ENCODE results near the gene EPN3. TPM values are rescaled to one million over a fixed set of nuclear protein-coding genes. Genes with fewer than 3 reads are reported as not detected.

EPN3 gene
- total RNA-seq, 4 donors from 2014 or later = 99.2 to 174 (median 115) TPM

GRCh38 chr17:50549256-50549941 is 16.9 kb downstream of the EPN3 start:
- no peak for DNase-seq (ENCODE audit: low spot score in 2 of 2)
- WGBS, 2 donors = 87 to 91% methylated on average over 17 to 19 of the region's 19 CpGs
- TF ChIP-seq POLR2A (IDR thresholded peaks at IDR 0.05) (no peak), CTCF (IDR thresholded peaks at IDR 0.05) (no peak)
- no peak overlapping the region for H3K4me3 ChIP-seq (ENCODE audit: low read depth, poor library complexity, severe bottlenecking)
- intact Hi-C loops (cut with DNase I; ENCODE audit: low total_unique reads) = loop anchor here (5.0 kb wide), 1 partner anchor 78 kb away; no protein-coding TSS in a partner anchor

GRCh38 chr17:50549969-50550368 is 17.4 kb downstream of the EPN3 start:
- WGBS, 2 donors = 93 to 95% methylated on average over 11 of the region's 11 CpGs
- intact Hi-C loops (cut with DNase I; ENCODE audit: low total_unique reads) = loop anchor here (5.0 kb wide), 2 partner anchors 77 to 132 kb away; no protein-coding TSS in a partner anchor
- no peak for DNase-seq (ENCODE audit: low spot score in 2 of 2)
- no peak overlapping the region for H3K4me3 ChIP-seq (ENCODE audit: low read depth, poor library complexity, severe bottlenecking)
- no peak for TF ChIP-seq CTCF (IDR thresholded peaks at IDR 0.05)
- no peak for TF ChIP-seq POLR2A (IDR thresholded peaks at IDR 0.05)

- DNase-seq (ENCODE audit: low spot score in 2 of 2) = peak; percentile 63 to 94
- intact Hi-C loops (cut with DNase I; ENCODE audit: low total_unique reads) = loop anchor here (5.0 kb wide), 1 partner anchor 131 kb away; no protein-coding TSS in a partner anchor
- no peak overlapping the region for H3K4me3 ChIP-seq (ENCODE audit: low read depth, poor library complexity, severe bottlenecking)
- TF ChIP-seq CTCF (IDR thresholded peaks at IDR 0.05) (peak in 1 of 3 donors; percentile 75), POLR2A (IDR thresholded peaks at IDR 0.05) (no peak)
- 79 to 80% methylated on average over 24 to 32 of the region's 32 CpGs for WGBS, 2 donors
Measured at GRCh38 chr17:50550661-50551432, 18.3 kb downstream of the EPN3 start.

- TF ChIP-seq CTCF (IDR thresholded peaks at IDR 0.05) (no peak), POLR2A (IDR thresholded peaks at IDR 0.05) (no peak)
- WGBS, 2 donors = 92 to 94% methylated on average over 8 of the region's 8 CpGs
- intact Hi-C loops (cut with DNase I; ENCODE audit: low total_unique reads) = loop anchor here (5.0 kb wide), 1 partner anchor 131 kb away; no protein-coding TSS in a partner anchor
Measured at GRCh38 chr17:50551433-50551815, 18.9 kb downstream of the EPN3 start.

GRCh38 chr17:50551884-50552283 is 19.3 kb downstream of the EPN3 start:
- 91 to 97% methylated on average over 11 to 12 of the region's 12 CpGs for WGBS, 2 donors
- intact Hi-C loops (cut with DNase I; ENCODE audit: low total_unique reads) = loop anchor here (5.0 kb wide), 1 partner anchor 130 kb away; no protein-coding TSS in a partner anchor
- no peak overlapping the region for H3K4me3 ChIP-seq (ENCODE audit: low read depth, poor library complexity, severe bottlenecking)
- DNase-seq (ENCODE audit: low spot score in 2 of 2) = no peak
- TF ChIP-seq CTCF (IDR thresholded peaks at IDR 0.05) (no peak), POLR2A (IDR thresholded peaks at IDR 0.05) (no peak)

More at GRCh38 chr17:50551433-50551815, 18.9 kb downstream of the EPN3 start:
- no peak overlapping the region for H3K4me3 ChIP-seq (ENCODE audit: low read depth, poor library complexity, severe bottlenecking)
- DNase-seq (ENCODE audit: low spot score in 2 of 2) = no peak

All from lower leg skin (tissue), 4 donors.